GM12878 (cell line): ENCODE data around the gene EIF5.

Experiments
- CTCF ChIP-seq, 3 experiments: IDR thresholded peaks in 2 of 3; conservative IDR thresholded peaks in 1 of 3; 2 replicates each; pipeline ENCODE4 v1.5.1; 2011; ENCODE audit warnings: low read depth in 3 of 3, low read length in 3 of 3, mild to moderate bottlenecking in 3 of 3, control low read depth in 2 of 3, moderate library complexity in 2 of 3, inconsistent platforms in 1 of 3, mixed read lengths in 1 of 3; ENCODE audit not compliant: control insufficient read depth in 2 of 3, insufficient read depth in 1 of 3; ENCODE audit errors: extremely low read depth in 1 of 3
- SPI1 ChIP-seq: IDR thresholded peaks from 2 replicates; pipeline ENCODE4 v1.6.1; 2011; ENCODE audit warnings: low read depth, mild to moderate bottlenecking, low read length, moderate library complexity, borderline replicate concordance; ENCODE audit not compliant: insufficient read depth
- YBX1 ChIP-seq: fragments of 450-650 bp; IDR thresholded peaks from 2 replicates; pipeline ENCODE4 v1.6.1; 2016; ENCODE audit warnings: antibody characterized with exemption
- TF ChIP-seq, protein P1 (sequence below): IDR thresholded peaks from 2 replicates; pipeline ENCODE4 v1.6.1; 2012; ENCODE audit warnings: improper control_type of control experiment, low read depth, low read length; ENCODE audit not compliant: insufficient replicate concordance

DNA sequence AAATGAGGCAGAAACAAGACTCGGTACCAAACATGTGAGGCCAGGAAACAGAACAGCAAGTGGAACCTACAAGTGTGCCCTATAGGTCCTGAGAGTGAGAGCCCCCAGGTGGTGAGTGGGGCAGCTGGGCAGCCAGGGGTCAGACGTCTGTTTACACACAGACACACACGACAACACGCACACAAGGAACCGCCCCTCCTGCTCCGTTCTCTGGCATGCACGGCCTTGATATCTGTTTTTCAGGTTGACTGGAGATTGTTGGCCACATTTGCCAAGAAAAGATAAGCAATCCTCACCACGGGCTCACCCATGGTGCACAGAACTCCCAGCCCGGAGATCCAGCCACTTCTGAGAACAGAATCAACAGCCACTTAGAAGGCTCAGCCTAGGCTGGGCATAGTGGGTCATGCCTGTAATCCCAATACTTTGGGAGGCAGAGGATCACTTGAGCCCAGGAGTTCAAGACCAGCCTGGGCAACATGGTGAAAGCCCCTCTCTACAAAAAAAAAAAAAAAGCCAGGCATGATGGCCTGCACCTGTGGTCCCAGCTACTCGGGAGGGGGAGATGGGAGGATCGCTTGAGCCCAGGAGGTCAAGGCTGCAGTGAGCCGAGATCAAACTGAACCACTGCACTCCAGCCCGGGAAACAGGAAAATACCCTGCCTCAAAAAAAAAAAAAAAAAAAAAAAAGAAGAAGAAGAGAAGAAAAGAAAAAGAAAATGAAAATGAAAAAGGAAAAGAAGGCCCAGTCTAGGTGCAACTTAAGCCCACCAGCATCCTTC is 19.4 kb upstream of the EIF5 start:
- TF ChIP-seq YBX1 (no peak), SPI1 (no peak), CTCF (IDR thresholded peaks at IDR 0.05 in 2 of 3, conservative IDR thresholded peaks at IDR 0.05 in 1 of 3; ENCODE audit: control insufficient read depth in 2 of 3, extremely low read depth in 1 of 3, insufficient read depth in 1 of 3, low read depth in 3 of 3, low read length in 3 of 3) (no peak)
- TF ChIP-seq, protein P1, sequence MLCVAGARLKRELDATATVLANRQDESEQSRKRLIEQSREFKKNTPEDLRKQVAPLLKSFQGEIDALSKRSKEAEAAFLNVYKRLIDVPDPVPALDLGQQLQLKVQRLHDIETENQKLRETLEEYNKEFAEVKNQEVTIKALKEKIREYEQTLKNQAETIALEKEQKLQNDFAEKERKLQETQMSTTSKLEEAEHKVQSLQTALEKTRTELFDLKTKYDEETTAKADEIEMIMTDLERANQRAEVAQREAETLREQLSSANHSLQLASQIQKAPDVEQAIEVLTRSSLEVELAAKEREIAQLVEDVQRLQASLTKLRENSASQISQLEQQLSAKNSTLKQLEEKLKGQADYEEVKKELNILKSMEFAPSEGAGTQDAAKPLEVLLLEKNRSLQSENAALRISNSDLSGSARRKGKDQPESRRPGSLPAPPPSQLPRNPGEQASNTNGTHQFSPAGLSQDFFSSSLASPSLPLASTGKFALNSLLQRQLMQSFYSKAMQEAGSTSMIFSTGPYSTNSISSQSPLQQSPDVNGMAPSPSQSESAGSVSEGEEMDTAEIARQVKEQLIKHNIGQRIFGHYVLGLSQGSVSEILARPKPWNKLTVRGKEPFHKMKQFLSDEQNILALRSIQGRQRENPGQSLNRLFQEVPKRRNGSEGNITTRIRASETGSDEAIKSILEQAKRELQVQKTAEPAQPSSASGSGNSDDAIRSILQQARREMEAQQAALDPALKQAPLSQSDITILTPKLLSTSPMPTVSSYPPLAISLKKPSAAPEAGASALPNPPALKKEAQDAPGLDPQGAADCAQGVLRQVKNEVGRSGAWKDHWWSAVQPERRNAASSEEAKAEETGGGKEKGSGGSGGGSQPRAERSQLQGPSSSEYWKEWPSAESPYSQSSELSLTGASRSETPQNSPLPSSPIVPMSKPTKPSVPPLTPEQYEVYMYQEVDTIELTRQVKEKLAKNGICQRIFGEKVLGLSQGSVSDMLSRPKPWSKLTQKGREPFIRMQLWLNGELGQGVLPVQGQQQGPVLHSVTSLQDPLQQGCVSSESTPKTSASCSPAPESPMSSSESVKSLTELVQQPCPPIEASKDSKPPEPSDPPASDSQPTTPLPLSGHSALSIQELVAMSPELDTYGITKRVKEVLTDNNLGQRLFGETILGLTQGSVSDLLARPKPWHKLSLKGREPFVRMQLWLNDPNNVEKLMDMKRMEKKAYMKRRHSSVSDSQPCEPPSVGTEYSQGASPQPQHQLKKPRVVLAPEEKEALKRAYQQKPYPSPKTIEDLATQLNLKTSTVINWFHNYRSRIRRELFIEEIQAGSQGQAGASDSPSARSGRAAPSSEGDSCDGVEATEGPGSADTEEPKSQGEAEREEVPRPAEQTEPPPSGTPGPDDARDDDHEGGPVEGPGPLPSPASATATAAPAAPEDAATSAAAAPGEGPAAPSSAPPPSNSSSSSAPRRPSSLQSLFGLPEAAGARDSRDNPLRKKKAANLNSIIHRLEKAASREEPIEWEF = no peak
